Activated gamma-delta T cell treated with anti-CD3 and anti-CD28 coated beads, Interleukin-2, amount 50 U/mL, for 16 hours (primary cell): ENCODE data around the gene CHD3.
"Not testable (repeated sequence)": the region's sequence is repeated elsewhere in the genome, so short reads cannot be mapped to it uniquely, and the experiment has no call there.

Experiments
- DNase-seq: peaks from one replicate; pipeline ENCODE4 v3.0.0-alpha.2; 2020; ENCODE audit warnings: low read depth

The CHD3 gene

GRCh38 chr17:7931709-7932482 is 43.3 kb downstream of the CHD3 start, which contains the start of the genes CNTROB and TRAPPC1:
Gene CNTROB, plus strand, starts transcription at chr17:7932206. Its CDS starts 874 bp downstream, at chr17:7933080.
Gene TRAPPC1, minus strand, starts transcription at chr17:7931946. Its CDS starts 117 bp downstream, at chr17:7931829.
- peak; percentile 99 for DNase-seq

GRCh38 chr17:7932483-7932891 is 43.9 kb downstream of the CHD3 start:
- DNase-seq, result no peak

- DNase-seq, result no peak
Measured at GRCh38 chr17:7932949-7933348, 44.4 kb downstream of the CHD3 start.

GRCh38 chr17:7935859-7936258 is 47.3 kb downstream of the CHD3 start:
- no peak for DNase-seq

GRCh38 chr17:7940034-7940433 is 51.4 kb downstream of the CHD3 start:
- no peak for DNase-seq

GRCh38 chr17:7940743-7941142 is 52.2 kb downstream of the CHD3 start:
- no peak for DNase-seq

GRCh38 chr17:7943291-7943690 is 54.7 kb downstream of the CHD3 start:
- DNase-seq, result no peak

GRCh38 chr17:7944326-7944725 is 55.7 kb downstream of the CHD3 start:
- DNase-seq, result no peak

- DNase-seq, result no peak
Measured at GRCh38 chr17:7945651-7946050, 57.1 kb downstream of the CHD3 start.

- DNase-seq, result no peak
Measured at GRCh38 chr17:7946441-7946840, 57.9 kb downstream of the CHD3 start.

- no peak for DNase-seq
Measured at GRCh38 chr17:7947651-7948050, 59.1 kb downstream of the CHD3 start.

GRCh38 chr17:7950578-7950977 is 62.0 kb downstream of the CHD3 start:
- no peak for DNase-seq

GRCh38 chr17:7951143-7951792 is 62.7 kb downstream of the CHD3 start:
- DNase-seq, result no peak

- not testable (repeated sequence) for DNase-seq
Measured at GRCh38 chr17:7953266-7953665, 64.7 kb downstream of the CHD3 start.

- no peak for DNase-seq
Measured at GRCh38 chr17:7955414-7956227, 67.0 kb downstream of the CHD3 start.

- DNase-seq, result no peak
Measured at GRCh38 chr17:7956228-7956965, 67.8 kb downstream of the CHD3 start.

GRCh38 chr17:7959503-7960253 is 71.1 kb downstream of the CHD3 start:
- no peak for DNase-seq

- no peak for DNase-seq
Measured at GRCh38 chr17:7961421-7961820, 72.8 kb downstream of the CHD3 start.
